ENCODE measurements around the gene MPPED1.

- TF ChIP-seq ZNF121 (CRISPR knock-in tag; IDR thresholded peaks at IDR 0.05) (no peak), NFE2L1 (CRISPR knock-in tag; IDR thresholded peaks at IDR 0.05) (no peak), SP1 (CRISPR knock-in tag; conservative IDR thresholded peaks at IDR 0.05) (no peak), TEAD1 (CRISPR knock-in tag; IDR thresholded peaks at IDR 0.05) (no peak), TCF7 (CRISPR knock-in tag; IDR thresholded peaks at IDR 0.05; ENCODE audit: low read depth) (no peak)
- TF ChIP-seq, protein P1, sequence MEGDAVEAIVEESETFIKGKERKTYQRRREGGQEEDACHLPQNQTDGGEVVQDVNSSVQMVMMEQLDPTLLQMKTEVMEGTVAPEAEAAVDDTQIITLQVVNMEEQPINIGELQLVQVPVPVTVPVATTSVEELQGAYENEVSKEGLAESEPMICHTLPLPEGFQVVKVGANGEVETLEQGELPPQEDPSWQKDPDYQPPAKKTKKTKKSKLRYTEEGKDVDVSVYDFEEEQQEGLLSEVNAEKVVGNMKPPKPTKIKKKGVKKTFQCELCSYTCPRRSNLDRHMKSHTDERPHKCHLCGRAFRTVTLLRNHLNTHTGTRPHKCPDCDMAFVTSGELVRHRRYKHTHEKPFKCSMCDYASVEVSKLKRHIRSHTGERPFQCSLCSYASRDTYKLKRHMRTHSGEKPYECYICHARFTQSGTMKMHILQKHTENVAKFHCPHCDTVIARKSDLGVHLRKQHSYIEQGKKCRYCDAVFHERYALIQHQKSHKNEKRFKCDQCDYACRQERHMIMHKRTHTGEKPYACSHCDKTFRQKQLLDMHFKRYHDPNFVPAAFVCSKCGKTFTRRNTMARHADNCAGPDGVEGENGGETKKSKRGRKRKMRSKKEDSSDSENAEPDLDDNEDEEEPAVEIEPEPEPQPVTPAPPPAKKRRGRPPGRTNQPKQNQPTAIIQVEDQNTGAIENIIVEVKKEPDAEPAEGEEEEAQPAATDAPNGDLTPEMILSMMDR (IDR thresholded peaks at IDR 0.05): no peak
- TF ChIP-seq, protein P2, sequence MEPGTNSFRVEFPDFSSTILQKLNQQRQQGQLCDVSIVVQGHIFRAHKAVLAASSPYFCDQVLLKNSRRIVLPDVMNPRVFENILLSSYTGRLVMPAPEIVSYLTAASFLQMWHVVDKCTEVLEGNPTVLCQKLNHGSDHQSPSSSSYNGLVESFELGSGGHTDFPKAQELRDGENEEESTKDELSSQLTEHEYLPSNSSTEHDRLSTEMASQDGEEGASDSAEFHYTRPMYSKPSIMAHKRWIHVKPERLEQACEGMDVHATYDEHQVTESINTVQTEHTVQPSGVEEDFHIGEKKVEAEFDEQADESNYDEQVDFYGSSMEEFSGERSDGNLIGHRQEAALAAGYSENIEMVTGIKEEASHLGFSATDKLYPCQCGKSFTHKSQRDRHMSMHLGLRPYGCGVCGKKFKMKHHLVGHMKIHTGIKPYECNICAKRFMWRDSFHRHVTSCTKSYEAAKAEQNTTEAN (CRISPR knock-in tag; IDR thresholded peaks at IDR 0.05): no peak
- TF ChIP-seq, protein P3, sequence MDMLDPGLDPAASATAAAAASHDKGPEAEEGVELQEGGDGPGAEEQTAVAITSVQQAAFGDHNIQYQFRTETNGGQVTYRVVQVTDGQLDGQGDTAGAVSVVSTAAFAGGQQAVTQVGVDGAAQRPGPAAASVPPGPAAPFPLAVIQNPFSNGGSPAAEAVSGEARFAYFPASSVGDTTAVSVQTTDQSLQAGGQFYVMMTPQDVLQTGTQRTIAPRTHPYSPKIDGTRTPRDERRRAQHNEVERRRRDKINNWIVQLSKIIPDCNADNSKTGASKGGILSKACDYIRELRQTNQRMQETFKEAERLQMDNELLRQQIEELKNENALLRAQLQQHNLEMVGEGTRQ (CRISPR knock-in tag; IDR thresholded peaks at IDR 0.05): no peak
Observed at GRCh38 chr22:43428005-43428485, 16.2 kb downstream of the MPPED1 start.

Data from WTC11 (cell line).